Lower lobe of right lung (tissue), 2 donors: ENCODE measurements around the gene CFAP141. TPM values are rescaled to one million over a fixed set of nuclear protein-coding genes. Genes with fewer than 3 reads are reported as not detected.

Experiments
- ATAC-seq, 2 donors: fragments of 200-7000 bp; cut with Tn5 transposase; one replicate each; pipeline ENCODE4 v1.9.1; 2020 to 2022; ENCODE audit warnings: mild to moderate bottlenecking in 2 of 2, moderate library complexity in 2 of 2
- DNase-seq: peaks from one replicate; pipeline ENCODE4 v3.0.0-alpha.2; 2020
- H3K27ac ChIP-seq: fragments of 200-600 bp; one replicate; pipeline ENCODE4 v1.8.0; 2022
- H3K27me3 ChIP-seq: fragments of 200-600 bp; one replicate; pipeline ENCODE4 v1.8.0; 2022; ENCODE audit warnings: low read depth
- H3K36me3 ChIP-seq: fragments of 200-600 bp; one replicate; pipeline ENCODE4 v1.8.0; 2022; ENCODE audit warnings: mild to moderate bottlenecking
- H3K4me1 ChIP-seq: fragments of 200-600 bp; one replicate; pipeline ENCODE4 v1.8.0; 2022
- H3K4me3 ChIP-seq: fragments of 200-600 bp; one replicate; pipeline ENCODE4 v1.8.0; 2022; ENCODE audit warnings: mild to moderate bottlenecking
- H3K9me3 ChIP-seq: fragments of 200-600 bp; one replicate; pipeline ENCODE4 v1.8.0; 2022
- CTCF ChIP-seq: fragments of 200-600 bp; IDR thresholded peaks from one replicate; pipeline ENCODE4 v1.8.0; 2022; ENCODE audit warnings: antibody characterized with exemption, mild to moderate bottlenecking
- intact Hi-C: fragments of 100-400 bp; cut with DNase I; formaldehyde crosslinking; loops from one replicate; pipeline ENCODE4 v1.11.0; 2022
- microRNA-seq: library from miRNA; unstranded; fragments of <30 nt; microRNA quantifications from one replicate; pipeline ENCODE4 v1.2.0, GENCODE V29; 2020; ENCODE audit warnings: borderline number of aligned reads
- total RNA-seq: library from RNA; stranded (reverse); fragmentation: NEBNext Ultra II Directional; extraction: Animal tissue kit (Norgen Biotek cat#: 25700); gene quantifications from one replicate; pipeline ENCODE4 v1.2.1, GENCODE V29; 2021
- donor health status: DM: no; HTN: yes; CAD: no; lungs with severe emphysema.

Gene CFAP141
- total RNA-seq, 1 donor from 2014 or later, result 2.8 TPM

- H3K27ac ChIP-seq, result peak overlapping the region; percentile 94
- no peaks in the 10 kb centered on the region for H3K27me3 ChIP-seq
- H3K9me3 ChIP-seq, result no peaks in the 10 kb centered on the region
- intact Hi-C loops, result no loop called here
- peaks cover 57% of the 10 kb centered on the region for H3K4me1 ChIP-seq
- DNase-seq, result peak; percentile 53
- TF ChIP-seq CTCF, result no peak
- peaks cover 42% of the 10 kb centered on the region for H3K36me3 ChIP-seq
- peak overlapping the region; percentile 60 for H3K4me3 ChIP-seq
- peak; percentile 77 to 86 for ATAC-seq
Observed at GRCh38 chr1:154155251-154155650, 50.9 kb downstream of the CFAP141 start.

GRCh38 chr1:154154534-154155191, 51.5 kb downstream of the CFAP141 start, which contains the start of gene NUP210L:
NUP210L (minus strand) TSS chr1:154155073.
- Histone ChIP-seq H3K27me3 (no peaks in the 10 kb centered on the region), H3K36me3 (peaks cover 36% of the 10 kb centered on the region), H3K4me1 (peaks cover 56% of the 10 kb centered on the region), H3K9me3 (no peaks in the 10 kb centered on the region), H3K27ac (peak within 1 kb of the TSS; percentile 94), H3K4me3 (peak within 1 kb of the TSS; percentile 60)
- no peak for TF ChIP-seq CTCF
- intact Hi-C loops, result no loop called here
- DNase-seq, result peak; percentile 95
- ATAC-seq, result peak; percentile 89 to 92

- H3K27ac ChIP-seq, result peak overlapping the region; percentile 94
- no peaks in the 10 kb centered on the region for H3K9me3 ChIP-seq
- H3K36me3 ChIP-seq, result peaks cover 30% of the 10 kb centered on the region
- no peak for ATAC-seq
- intact Hi-C loops, result no loop called here
- peak overlapping the region; percentile 60 for H3K4me3 ChIP-seq
- DNase-seq, result no peak
- H3K4me1 ChIP-seq, result peaks cover 52% of the 10 kb centered on the region
- no peaks in the 10 kb centered on the region for H3K27me3 ChIP-seq
- no peak for TF ChIP-seq CTCF
Observed at GRCh38 chr1:154154053-154154452, 52.1 kb downstream of the CFAP141 start.

GRCh38 chr1:154151311-154151710, 54.8 kb downstream of the CFAP141 start:
- ATAC-seq, result no peak

More at GRCh38 chr1:154151311-154151710, 54.8 kb downstream of the CFAP141 start:
- no peak overlapping the region for H3K27ac ChIP-seq
- H3K27me3 ChIP-seq, result no peaks in the 10 kb centered on the region
- H3K36me3 ChIP-seq, result peaks cover 6% of the 10 kb centered on the region
- DNase-seq, result no peak
- TF ChIP-seq CTCF, result no peak
- no peaks in the 10 kb centered on the region for H3K9me3 ChIP-seq
- no peak overlapping the region for H3K4me3 ChIP-seq
- intact Hi-C loops, result no loop called here
- peaks cover 37% of the 10 kb centered on the region for H3K4me1 ChIP-seq

Small RNA genes lying within 50 kb of the gene (microRNA-seq; reads per million reads assigned to microRNA genes)
- gene MIR190B, result 23.6 reads per million, percentile 30 among the genes with 10 or more reads in this experiment

Other genes starting within 250 kb of the CFAP141 start
- 55.8 TPM for gene CRTC2, start 247.7 kb downstream of the CFAP141 start, total RNA-seq
- gene SLC39A1, start 242.8 kb downstream of the CFAP141 start, total RNA-seq, result 98.4 TPM
- gene CREB3L4, start 238.4 kb downstream of the CFAP141 start, total RNA-seq, result 12.2 TPM
- gene JTB, start 228.7 kb downstream of the CFAP141 start, total RNA-seq, result 121 TPM
- gene RAB13, start 220.0 kb downstream of the CFAP141 start, total RNA-seq, result 103 TPM
- gene RPS27, start 215.6 kb downstream of the CFAP141 start, total RNA-seq, result 1,826 TPM
- 1.7 TPM for gene NUP210L, start 51.3 kb downstream of the CFAP141 start, total RNA-seq
- gene TPM3, start 14.2 kb downstream of the CFAP141 start, total RNA-seq, result 334 TPM
- gene UBAP2L, start 14.6 kb upstream of the CFAP141 start, total RNA-seq, result 142 TPM
- 75.4 TPM for gene HAX1, start 66.3 kb upstream of the CFAP141 start, total RNA-seq
- gene AQP10, start 114.8 kb upstream of the CFAP141 start, total RNA-seq, result 0.47 TPM
- 26.0 TPM for gene ATP8B2, start 119.2 kb upstream of the CFAP141 start, total RNA-seq
- gene IL6R, start 199.0 kb upstream of the CFAP141 start, total RNA-seq, result 48.5 TPM